ENCODE data around the gene UTP20. TPM values are rescaled to one million over a fixed set of nuclear protein-coding genes. Genes with fewer than 3 reads are reported as not detected.

Gene UTP20
- total RNA-seq, result 7.6 TPM
- long read RNA-seq, partial matches to known transcripts, result 5 of 8 reads
- long read RNA-seq, other reads (novel, unspliced or antisense), result 3 of 8 reads

DNA sequence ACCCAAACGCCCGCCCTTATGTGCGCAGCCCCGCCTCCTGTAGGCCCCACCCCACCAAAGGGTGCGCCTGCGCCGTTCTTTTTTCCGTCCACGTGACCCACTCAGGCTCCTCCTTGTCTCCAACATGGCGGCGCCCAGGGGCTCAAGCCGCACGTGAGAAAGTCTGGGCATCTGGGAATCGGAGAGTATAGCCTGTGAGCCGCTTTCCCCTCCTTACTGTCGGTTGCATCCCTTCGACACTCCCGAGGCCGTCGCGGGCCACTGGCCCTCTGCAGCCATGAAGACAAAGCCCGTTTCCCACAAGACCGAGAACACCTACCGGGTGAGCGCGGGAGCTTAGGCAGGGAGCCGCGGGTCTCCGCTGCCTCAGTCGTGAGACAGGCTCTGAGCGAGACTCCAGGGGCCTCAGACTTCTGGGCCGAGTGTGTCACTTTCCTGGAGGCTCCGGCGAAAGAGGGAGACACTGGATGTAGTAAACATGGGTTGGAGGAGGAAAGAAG lies at the start of gene UTP20:
UTP20 (plus strand) TSS at position 100 of the 500 bp plus-strand sequence; CDS start at position 278, 178 bp downstream.
- intact Hi-C loops (cut with DNase I), result no loop called here

DNA sequence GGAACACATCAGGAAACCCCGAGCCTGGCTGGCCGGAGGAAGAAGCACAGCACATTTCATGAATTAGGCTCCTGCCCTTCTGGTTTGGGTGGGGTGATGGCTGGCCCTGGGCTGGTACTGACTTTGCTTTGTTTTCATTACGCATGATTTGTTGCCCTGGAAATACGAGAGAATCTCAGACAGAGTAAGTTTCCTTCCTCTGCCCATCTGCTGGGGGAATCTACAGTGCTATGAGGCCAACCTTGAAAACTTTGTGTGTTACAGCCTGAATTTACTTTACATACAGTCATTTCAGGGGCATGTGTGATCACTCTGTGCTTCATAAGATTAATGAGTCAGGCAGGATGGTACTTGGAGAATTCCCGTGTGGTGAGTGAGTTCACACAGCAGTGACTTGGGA lies 49.4 kb upstream of the UTP20 start:
- DNase-seq (ENCODE audit: low spot score), result no peak

More for the DNA sequence above, at the start of gene UTP20:
- peak; percentile 97 for DNase-seq (ENCODE audit: low spot score)

DNA sequence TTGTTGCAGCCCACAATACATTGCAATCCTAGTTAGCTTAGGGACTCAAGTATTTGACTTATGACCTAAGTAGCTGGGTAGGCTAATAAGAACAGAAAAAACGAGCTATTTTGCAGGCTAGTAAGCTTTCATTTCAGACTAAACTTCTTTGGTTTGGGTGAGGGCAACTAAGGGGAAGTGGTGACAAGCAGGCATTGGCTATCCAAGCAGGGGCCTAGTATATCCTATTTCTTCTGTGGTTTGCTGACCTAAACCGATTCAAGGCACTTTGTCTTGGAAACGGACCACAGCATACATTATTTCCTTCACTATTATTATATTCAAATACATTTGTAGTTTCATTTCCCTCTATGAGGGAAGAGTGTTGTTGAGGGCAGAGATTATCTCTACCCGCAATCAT lies 48.3 kb upstream of the UTP20 start:
- intact Hi-C loops (cut with DNase I), result no loop called here

More for the DNA sequence above, 49.4 kb upstream of the UTP20 start:
- intact Hi-C loops (cut with DNase I), result no loop called here

DNA sequence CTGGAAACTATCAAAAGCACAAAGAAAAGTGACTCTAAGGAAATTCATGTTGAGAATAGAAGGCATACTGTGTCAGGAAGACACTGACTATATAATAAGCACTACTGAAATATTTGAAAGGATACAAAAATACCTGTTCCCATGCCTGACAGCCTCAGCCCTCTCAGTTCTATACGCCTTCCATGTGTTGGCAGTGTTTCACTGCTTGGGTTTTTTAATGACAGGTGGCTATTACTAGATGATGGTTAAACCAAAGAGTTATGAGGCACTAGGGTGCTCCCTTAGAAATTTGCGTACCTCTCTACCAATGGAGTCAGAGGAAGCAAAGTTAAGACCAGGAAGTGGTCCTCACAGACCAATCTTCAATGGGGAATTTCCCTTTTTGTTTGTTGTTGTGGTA lies 44.2 kb upstream of the UTP20 start:
- intact Hi-C loops (cut with DNase I), result no loop called here

More for the DNA sequence above, 48.3 kb upstream of the UTP20 start:
- DNase-seq (ENCODE audit: low spot score), result no peak

DNA sequence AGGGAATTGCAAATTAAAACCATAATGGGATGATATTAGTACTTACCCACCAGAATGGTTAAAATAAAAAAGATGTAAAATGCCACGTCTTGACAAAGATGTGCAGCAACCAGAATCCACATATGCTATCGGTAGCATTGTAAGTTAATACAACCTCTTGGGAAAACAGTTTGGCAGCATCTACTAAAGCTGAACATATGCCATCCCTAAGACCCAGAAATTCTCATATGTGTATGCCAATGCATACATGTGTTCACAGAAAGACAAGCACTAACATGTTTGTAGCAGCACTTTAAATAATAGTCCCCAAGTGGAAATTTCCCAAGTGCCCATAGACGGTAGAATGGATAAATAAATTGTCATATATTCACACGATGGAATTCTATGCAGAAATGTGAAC lies 41.6 kb upstream of the UTP20 start:
- DNase-seq (ENCODE audit: low spot score), result no peak
- intact Hi-C loops (cut with DNase I), result no loop called here

More for the DNA sequence above, 44.2 kb upstream of the UTP20 start:
- no peak for DNase-seq (ENCODE audit: low spot score)

DNA sequence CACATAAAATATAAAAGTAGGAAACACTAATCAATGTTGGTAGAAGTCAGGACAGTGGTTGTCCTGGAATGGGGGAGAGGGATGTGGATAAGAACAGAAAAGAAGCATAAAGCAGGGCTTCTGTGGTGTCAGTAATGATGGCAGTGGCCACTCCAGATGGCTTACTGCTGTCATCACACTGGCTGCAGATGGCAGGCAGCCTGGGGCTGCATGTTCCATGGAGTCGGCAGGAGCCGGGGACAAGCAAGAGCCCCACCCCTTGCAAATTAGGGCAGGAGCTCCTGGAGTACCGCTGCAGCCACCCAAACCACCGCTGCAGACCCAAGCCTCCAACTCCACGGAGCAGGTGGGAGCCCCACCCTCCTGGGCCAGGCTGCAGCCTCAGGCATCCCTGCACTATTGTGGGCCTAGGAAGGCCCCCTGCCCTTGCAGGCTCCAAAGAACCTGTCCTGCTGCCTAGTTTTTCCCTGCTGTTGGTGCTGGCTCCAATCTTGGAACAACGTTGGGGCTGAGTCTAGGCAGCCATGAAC lies 41.0 kb upstream of the UTP20 start:
- DNase-seq (ENCODE audit: low spot score), result no peak
- intact Hi-C loops (cut with DNase I), result no loop called here

DNA sequence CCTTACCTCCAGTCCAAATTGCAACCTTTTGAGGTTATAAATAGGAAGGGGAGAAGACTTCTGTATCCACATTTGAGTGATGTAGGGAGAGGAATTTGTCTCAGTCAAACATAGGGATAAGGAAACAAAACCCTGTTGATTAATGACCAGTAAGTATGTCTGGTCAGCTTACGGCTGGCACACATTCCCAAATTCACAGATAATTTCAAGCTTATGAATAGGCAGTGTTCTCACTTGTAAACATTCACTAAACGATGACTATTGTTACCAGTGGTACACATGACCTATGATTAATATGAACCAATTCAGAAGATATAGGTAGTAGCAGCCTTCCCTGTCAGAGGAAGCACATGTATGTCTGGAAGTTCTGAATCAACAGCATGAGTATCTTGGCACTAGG lies 36.8 kb upstream of the UTP20 start:
- DNase-seq (ENCODE audit: low spot score), result no peak

DNA sequence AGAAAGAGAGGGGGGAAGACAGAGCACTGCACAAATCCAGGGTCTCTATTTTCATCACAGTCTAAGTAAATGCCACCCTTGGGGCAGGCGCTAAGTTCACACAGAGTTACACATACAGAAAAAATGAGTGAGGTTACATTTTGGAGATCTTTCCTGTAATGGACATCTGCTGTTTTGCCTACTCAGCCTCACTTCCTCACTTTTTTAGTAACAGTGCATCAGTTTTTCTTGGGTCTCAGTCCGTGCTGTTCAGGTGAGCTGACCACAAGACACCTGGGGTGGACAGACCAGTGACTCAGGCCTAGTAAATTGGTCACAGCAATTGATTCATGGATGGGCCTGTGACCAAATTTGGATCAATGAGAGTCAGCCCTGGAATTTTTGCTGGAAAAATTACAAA lies 36.3 kb upstream of the UTP20 start:
- no peak for DNase-seq (ENCODE audit: low spot score)
- intact Hi-C loops (cut with DNase I), result no loop called here

More for the DNA sequence above, 36.8 kb upstream of the UTP20 start:
- intact Hi-C loops (cut with DNase I), result no loop called here

DNA sequence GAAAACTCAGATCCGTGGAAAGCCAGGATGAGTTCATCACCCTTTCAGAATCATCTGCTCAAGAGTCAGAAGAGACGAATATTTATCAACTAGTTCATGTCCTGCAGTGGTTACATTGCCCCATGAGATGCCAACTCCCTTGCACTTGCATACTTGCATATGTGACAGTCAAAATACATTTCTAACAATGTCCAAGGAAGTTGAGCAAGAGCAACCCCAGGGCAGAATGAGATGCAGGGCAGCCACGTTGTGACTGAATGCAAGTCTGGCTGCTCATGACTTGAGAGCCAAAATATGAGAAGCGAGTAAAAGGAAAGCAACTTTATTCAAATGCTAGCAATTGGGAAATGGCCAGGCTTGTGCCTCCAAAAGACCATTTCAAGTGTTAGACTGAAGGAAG lies 23.6 kb upstream of the UTP20 start:
- intact Hi-C loops (cut with DNase I), result no loop called here
- no peak for DNase-seq (ENCODE audit: low spot score)

DNA sequence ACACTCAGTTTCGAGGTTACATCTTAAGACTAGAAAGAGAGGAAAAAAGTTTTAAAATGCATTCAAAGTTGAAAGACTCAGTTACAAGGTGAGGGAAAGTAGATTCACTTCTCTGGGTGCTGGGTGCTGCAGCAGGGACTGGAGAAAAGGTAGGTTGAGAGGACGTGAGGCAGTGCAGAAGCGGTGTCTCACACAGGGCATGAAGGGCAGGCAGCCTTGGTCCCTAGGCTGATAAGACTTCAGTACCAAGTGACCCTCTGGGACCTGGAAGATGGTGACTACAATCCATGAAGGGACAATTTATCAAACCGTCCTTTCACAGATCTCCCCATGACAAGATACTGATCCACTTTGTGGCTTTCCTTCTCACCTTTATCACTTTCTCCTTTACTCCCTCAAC lies 22.5 kb upstream of the UTP20 start:
- intact Hi-C loops (cut with DNase I), result no loop called here
- no peak for DNase-seq (ENCODE audit: low spot score)

DNA sequence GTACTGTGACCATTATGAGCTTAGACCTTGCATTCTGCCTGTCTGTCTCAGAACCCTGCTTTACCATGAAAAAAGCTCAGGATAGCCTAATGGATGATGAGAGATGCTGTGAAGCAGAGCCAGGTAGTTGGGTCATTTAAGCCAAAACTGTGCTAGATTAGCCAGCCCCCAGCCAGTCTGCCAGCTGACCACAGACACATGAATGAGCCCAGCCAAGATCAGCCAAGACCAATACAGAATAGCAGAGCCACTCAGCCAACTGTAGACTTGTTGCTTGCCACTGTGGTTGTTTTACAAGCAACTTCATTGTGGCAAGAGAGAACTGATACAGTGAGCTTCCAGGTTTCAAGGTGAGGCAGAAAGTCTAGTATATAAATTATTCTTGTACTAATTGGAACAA lies 12.8 kb upstream of the UTP20 start:
- intact Hi-C loops (cut with DNase I), result no loop called here
- no peak for DNase-seq (ENCODE audit: low spot score)

DNA sequence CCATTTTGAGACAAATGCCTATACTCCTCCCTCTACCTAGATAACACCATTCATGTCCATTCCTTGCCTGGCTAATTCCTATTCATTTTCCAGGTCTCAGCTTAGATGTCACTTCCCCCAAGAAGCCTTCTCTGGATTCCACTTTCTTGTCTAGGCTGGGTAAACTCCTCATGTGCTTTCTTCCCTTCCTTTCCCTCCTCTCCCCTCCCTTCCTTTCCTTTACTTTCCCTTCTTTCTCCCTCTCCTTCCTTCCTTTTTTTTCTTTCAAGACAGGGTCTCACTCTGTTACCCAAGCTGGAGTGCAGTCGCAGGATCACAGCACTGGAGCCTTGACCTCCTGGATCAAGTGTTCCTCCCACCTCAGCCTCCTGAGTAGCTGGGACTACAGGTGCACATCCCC lies 3.5 kb upstream of the UTP20 start:
- no peak for DNase-seq (ENCODE audit: low spot score)
- intact Hi-C loops (cut with DNase I), result no loop called here

DNA sequence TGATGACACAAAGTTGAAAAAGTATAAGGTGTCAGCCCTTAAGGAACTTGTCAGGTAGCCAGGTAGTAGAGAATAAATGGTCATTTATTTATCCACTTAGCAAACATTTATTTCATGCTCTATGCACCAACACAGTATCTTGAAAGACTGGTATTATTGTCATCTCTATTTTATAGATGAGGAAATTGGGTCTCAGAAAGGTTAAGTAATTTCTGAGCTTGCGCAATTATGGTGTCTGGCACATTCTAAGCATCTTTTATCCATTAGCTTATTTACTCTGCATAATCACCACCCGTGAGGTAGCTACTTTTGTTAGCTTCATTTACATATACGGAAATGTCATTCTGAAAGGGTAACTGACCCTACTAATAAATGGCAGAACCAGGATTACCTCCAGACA lies 2.5 kb upstream of the UTP20 start:
- intact Hi-C loops (cut with DNase I), result no loop called here
- no peak for DNase-seq (ENCODE audit: low spot score)

DNA sequence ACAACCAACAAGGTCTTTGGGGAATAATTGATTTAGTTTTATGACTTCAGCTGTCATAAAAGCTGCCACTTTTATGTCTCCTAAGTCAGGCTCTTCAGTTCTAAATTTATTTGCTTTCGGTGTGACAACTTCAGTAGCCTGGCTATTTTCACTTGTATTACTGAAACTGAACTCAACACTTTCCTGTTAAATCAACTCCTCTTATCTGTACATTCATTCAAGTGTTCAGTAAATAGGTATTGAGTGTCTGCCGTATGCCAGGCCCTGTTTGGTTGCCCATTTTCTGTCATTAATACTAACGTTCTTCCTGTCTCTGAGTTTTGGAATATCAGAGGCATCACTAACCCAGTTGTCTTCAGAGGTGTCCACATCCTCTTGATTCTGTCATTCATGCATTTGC lies 7.5 kb downstream of the UTP20 start:
- intact Hi-C loops (cut with DNase I), result no loop called here
- DNase-seq (ENCODE audit: low spot score), result no peak

DNA sequence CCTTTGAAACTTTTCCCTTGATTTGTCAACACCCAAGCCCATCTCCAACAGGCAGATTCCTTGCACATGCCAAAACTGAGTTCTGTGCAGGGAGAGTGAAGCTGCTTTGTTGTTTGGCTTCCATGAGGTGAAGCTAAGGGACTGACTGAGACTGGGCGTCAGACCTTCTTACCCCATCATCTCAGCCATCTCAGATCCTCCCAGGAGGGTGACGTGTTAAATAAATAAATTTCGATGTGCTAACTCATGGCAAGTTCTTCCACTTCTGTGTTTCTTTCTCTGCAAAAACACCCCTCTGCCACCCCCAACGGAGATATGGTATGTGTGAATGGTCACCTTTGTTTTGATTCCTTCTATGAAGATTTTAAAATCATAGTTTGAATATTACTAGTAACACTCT lies 17.8 kb downstream of the UTP20 start:
- no peak for DNase-seq (ENCODE audit: low spot score)
- intact Hi-C loops (cut with DNase I), result no loop called here

DNA sequence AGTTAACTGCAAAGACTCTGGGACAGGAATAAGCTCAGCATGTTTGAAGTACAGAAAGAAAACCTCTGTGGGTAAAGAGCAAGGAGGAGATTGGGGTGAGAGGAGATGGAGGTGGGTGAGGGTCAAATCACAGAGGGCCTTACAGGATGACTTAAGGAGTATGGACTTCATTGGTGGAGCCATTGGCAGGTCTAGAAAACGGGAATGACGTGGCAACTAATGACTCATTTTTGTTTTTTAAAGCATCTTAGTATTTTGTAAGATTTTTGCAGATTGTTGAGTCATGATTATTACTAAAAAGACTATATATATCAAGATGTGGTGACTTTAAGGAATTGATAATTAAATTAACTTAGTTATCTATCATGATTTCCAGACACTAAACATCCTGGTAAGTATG lies 18.5 kb downstream of the UTP20 start:
- intact Hi-C loops (cut with DNase I), result no loop called here
- no peak for DNase-seq (ENCODE audit: low spot score)

DNA sequence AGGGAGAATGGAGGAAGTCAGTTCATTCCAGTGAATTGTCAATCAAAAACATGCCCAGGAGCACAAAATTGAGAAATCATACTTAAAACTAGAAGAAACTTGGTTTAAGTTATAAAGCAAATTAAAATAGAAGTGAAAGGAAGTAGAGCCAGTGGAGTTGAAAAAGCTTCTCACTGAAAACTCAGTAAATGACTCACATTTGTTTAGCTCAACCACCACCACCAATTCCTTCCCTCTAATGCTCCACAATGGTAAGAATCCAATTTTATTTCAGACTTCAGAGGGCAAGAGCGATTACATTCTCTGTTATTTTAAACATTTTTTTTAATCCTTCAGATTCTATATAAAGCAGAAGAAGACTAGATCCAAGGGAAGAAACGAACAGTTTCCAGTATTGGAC lies 19.4 kb downstream of the UTP20 start:
- intact Hi-C loops (cut with DNase I), result no loop called here

DNA sequence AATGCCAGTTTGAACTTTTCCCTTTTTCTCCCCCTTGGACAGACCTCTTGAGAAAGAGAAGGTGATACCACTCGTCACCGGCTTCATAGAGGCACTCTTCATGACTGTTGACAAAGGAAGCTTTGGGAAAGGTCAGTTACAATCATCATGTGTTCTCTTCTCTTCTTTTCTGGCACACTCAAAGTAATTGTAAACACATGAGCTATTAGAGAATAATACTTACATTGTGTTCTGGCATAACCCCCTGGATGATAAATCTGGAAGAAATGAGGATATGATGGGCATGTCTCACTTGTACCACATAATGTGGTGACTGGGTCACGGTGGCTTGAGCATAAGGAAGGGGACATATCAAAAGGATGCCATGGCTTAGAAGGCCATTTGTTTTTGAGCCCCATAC lies 20.0 kb downstream of the UTP20 start:
- intact Hi-C loops (cut with DNase I), result no loop called here
- DNase-seq (ENCODE audit: low spot score), result no peak

More for the DNA sequence above, 19.4 kb downstream of the UTP20 start:
- DNase-seq (ENCODE audit: low spot score), result no peak

DNA sequence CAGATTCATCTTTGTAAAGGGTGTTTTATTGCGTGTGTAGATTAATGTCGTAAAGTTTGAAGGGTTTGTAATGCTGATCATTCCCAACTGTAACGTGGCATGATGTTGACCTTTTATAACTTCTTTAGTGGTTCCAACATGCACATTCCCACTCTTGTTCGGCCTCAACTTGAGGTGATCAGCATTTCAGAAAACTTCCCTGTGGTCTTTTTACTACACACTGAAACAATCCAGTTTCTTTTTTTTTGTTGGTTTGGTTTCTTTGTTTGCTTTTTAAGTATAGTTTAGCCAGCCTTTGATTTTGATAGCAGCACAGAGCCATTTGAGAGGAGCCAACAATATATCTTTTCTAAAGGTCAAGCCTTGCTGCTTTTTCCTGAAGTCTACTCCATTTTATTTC lies 22.8 kb downstream of the UTP20 start:
- intact Hi-C loops (cut with DNase I), result no loop called here
- no peak for DNase-seq (ENCODE audit: low spot score)

DNA sequence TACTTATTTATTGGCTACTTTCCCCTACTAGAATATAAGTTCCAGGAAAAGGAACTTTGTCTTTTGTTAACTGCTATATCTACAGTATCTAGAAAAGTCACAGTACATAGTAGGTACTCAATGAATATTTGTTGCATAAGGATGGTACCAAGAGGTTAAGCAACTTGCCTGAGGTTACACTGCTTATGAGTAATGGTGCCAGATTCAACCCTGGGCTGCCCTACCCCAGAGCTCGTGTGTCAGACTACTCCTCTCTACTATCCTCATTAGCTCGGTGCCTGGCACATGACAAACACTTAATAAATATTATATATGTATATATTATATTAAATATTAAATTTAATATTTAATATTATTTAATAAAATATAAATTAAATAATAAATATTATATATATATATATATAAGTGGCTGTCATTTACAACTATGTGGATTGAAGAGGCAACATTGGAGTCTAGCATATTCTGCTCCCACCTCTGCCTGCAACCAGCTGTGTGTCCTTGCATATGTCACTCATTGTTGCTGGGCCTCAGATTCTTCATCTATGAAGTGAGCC lies 25.4 kb downstream of the UTP20 start:
- DNase-seq (ENCODE audit: low spot score), result no peak
- intact Hi-C loops (cut with DNase I), result no loop called here

DNA sequence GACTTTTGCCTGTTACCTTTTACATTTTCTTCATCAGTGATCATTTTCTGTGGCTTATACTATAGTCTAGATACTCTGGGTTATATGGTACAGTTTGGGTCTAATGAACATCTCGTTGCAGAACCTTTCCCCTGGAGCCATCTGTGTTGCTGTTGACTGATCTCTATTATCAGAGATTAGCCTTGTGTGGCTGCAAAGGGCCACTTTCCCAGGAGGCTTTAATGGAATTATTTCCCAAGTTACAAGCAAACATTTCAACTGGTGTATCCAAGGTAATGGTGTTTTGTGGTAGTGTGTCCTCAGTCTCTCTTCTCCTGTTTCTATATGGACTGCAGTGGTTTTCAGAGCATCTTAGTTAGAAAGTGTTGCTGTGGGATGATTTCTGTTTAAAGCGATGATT lies 25.9 kb downstream of the UTP20 start:
- intact Hi-C loops (cut with DNase I), result no loop called here
- no peak for DNase-seq (ENCODE audit: low spot score)

DNA sequence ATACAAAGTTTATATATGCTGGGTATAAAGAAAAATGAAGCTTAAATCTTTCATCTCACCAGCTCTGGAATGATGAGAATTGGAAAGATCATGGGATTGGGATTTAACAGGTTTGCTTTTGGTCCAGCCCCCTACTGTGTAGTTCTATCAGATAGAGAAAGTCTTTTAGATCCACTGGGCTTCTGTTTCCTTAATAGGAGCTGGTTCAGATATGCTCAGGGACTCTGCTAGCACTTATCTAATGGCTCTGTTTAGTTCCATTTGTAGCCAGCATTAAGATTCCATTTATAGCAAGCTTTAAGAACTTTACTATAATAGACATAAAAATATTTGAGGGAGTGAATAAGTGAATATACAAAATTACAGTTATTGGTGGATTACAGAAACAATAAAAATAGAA lies 42.6 kb downstream of the UTP20 start:
- intact Hi-C loops (cut with DNase I), result no loop called here

More for the DNA sequence above, 42.6 kb downstream of the UTP20 start:
- DNase-seq (ENCODE audit: low spot score), result no peak
